H9 (cell line): ENCODE data around the gene AKR1B15. TPM values are rescaled to one million over a fixed set of nuclear protein-coding genes. Genes with fewer than 3 reads are reported as not detected.

ENCODE experiments used
- DNase-seq: peaks from one replicate; pipeline ENCODE4 v3.0.0-alpha.2; 2017
- H2AFZ ChIP-seq: one replicate; pipeline ENCODE4 v1.6.1; 2013; ENCODE audit warnings: mild to moderate bottlenecking, low read length, control low read depth, moderate library complexity
- H2AK5ac ChIP-seq: 2 replicates; pipeline ENCODE4 v1.6.1; 2013; ENCODE audit warnings: low read length, control low read depth, mixed read lengths; ENCODE audit not compliant: insufficient read length
- H2BK120ac ChIP-seq: one replicate; pipeline ENCODE4 v1.6.1; 2013; ENCODE audit warnings: low read depth, mild to moderate bottlenecking, low read length, control low read depth, inconsistent platforms; ENCODE audit not compliant: poor library complexity, severe bottlenecking
- H2BK12ac ChIP-seq: 2 replicates; pipeline ENCODE4 v1.6.1; 2013; ENCODE audit warnings: low read length, control low read depth, mixed read lengths, low read depth; ENCODE audit not compliant: insufficient read length
- H2BK15ac ChIP-seq: 2 replicates; pipeline ENCODE4 v1.6.1; 2013; ENCODE audit warnings: low read depth, low read length, control low read depth
- H2BK20ac ChIP-seq: one replicate; pipeline ENCODE4 v1.6.1; 2013; ENCODE audit warnings: low read depth, mild to moderate bottlenecking, low read length, control low read depth, inconsistent platforms; ENCODE audit not compliant: poor library complexity, severe bottlenecking
- H2BK5ac ChIP-seq: 2 replicates; pipeline ENCODE4 v1.6.1; 2013; ENCODE audit warnings: low read length, control low read depth, mixed read lengths; ENCODE audit not compliant: insufficient read length
- H3K14ac ChIP-seq: 2 replicates; pipeline ENCODE4 v1.6.1; 2013; ENCODE audit warnings: low read length, control low read depth; ENCODE audit not compliant: insufficient read depth
- H3K18ac ChIP-seq: 2 replicates; pipeline ENCODE4 v1.6.1; 2013; ENCODE audit warnings: low read depth, mild to moderate bottlenecking, mixed read lengths, low read length, control low read depth; ENCODE audit not compliant: insufficient read length
- H3K23ac ChIP-seq: 2 replicates; pipeline ENCODE4 v1.6.1; 2013; ENCODE audit warnings: low read length, control low read depth, mixed read lengths, low read depth; ENCODE audit not compliant: insufficient read length
- H3K23me2 ChIP-seq: 2 replicates; pipeline ENCODE4 v1.6.1; 2013; ENCODE audit warnings: low read depth, mild to moderate bottlenecking, mixed read lengths, low read length, control low read depth; ENCODE audit not compliant: insufficient read length, poor library complexity, severe bottlenecking
- H3K27ac ChIP-seq: 2 replicates; pipeline ENCODE4 v1.5.1; 2013; ENCODE audit warnings: low read length, control low read depth, mixed read lengths, low read depth; ENCODE audit not compliant: insufficient read length
- H3K27me3 ChIP-seq: 2 replicates; pipeline ENCODE4 v1.6.1; 2013; ENCODE audit warnings: low read length, control low read depth, inconsistent platforms; ENCODE audit not compliant: insufficient read depth
- H3K4ac ChIP-seq: 2 replicates; pipeline ENCODE4 v1.6.1; 2013; ENCODE audit warnings: low read depth, mild to moderate bottlenecking, control low read depth, inconsistent platforms, low read length, moderate library complexity
- H3K4me1 ChIP-seq: 2 replicates; pipeline ENCODE4 v1.6.1; 2013; ENCODE audit warnings: low read length, control low read depth, inconsistent platforms; ENCODE audit not compliant: insufficient read depth
- H3K4me2 ChIP-seq: 2 replicates; pipeline ENCODE4 v1.6.1; 2013; ENCODE audit warnings: low read length, control low read depth, mixed read lengths; ENCODE audit not compliant: insufficient read length, insufficient read depth
- H3K56ac ChIP-seq: 2 replicates; pipeline ENCODE4 v1.6.1; 2013; ENCODE audit warnings: low read depth, mild to moderate bottlenecking, mixed read lengths, low read length, control low read depth; ENCODE audit not compliant: insufficient read length
- H3K79me1 ChIP-seq: 2 replicates; pipeline ENCODE4 v1.6.1; 2013; ENCODE audit warnings: low read depth, mild to moderate bottlenecking, moderate library complexity, low read length, control low read depth, inconsistent platforms; ENCODE audit not compliant: insufficient read depth, poor library complexity, severe bottlenecking
- H3K79me2 ChIP-seq: 2 replicates; pipeline ENCODE4 v1.6.1; 2013; ENCODE audit warnings: low read length, control low read depth, inconsistent platforms; ENCODE audit not compliant: insufficient read depth
- H3K9ac ChIP-seq: 2 replicates; pipeline ENCODE4 v1.6.1; 2013; ENCODE audit warnings: low read length, control low read depth, mixed read lengths; ENCODE audit not compliant: insufficient read length; ENCODE audit errors: extremely low read depth
- H3K9me3 ChIP-seq: one replicate; pipeline ENCODE4 v1.6.1; 2013; ENCODE audit warnings: low read depth, low read length, inconsistent platforms; ENCODE audit not compliant: control insufficient read depth
- H3T11ph ChIP-seq: one replicate; pipeline ENCODE4 v1.6.1; 2013; ENCODE audit warnings: mild to moderate bottlenecking, low read length, control low read depth, inconsistent platforms
- H4K20me1 ChIP-seq: one replicate; pipeline ENCODE4 v1.6.1; 2013; ENCODE audit not compliant: control insufficient read depth, insufficient read length, insufficient read depth
- H4K5ac ChIP-seq: 2 replicates; pipeline ENCODE4 v1.6.1; 2013; ENCODE audit warnings: low read depth, mild to moderate bottlenecking, mixed read lengths, low read length, control low read depth; ENCODE audit not compliant: insufficient read length
- H4K8ac ChIP-seq: replicated peaks from 2 replicates; pipeline ENCODE4 v1.6.1; 2013; ENCODE audit warnings: low read length, control low read depth, mixed read lengths, low read depth; ENCODE audit not compliant: insufficient read length
- H4K91ac ChIP-seq: 2 replicates; pipeline ENCODE4 v1.6.1; 2013; ENCODE audit warnings: low read depth, mild to moderate bottlenecking, moderate library complexity, mixed read lengths, low read length, control low read depth; ENCODE audit not compliant: insufficient read length
- H3K27ac Mint-ChIP-seq, 3 experiments: 2 replicates in 2 of 3; 3 replicates in 1 of 3; pipeline ENCODE4 v1.8.0; 2020 to 2021; ENCODE audit warnings: mixed read lengths in 3 of 3, mild to moderate bottlenecking in 1 of 3, moderate library complexity in 1 of 3
- H3K27me3 Mint-ChIP-seq: 2 replicates; pipeline ENCODE4 v1.8.0; 2021; ENCODE audit warnings: low read depth, mild to moderate bottlenecking, moderate library complexity, mixed read lengths
- H3K36me3 Mint-ChIP-seq, 3 experiments: 2 replicates in 2 of 3; 3 replicates in 1 of 3; pipeline ENCODE4 v1.8.0; 2020 to 2021; ENCODE audit warnings: low read depth in 3 of 3, mixed read lengths in 3 of 3; ENCODE audit not compliant: insufficient read depth in 1 of 3
- H3K4me1 Mint-ChIP-seq, 2 experiments: 2 replicates each; pipeline ENCODE4 v1.8.0; 2020; ENCODE audit warnings: mixed read lengths in 2 of 2
- H3K4me3 Mint-ChIP-seq, 2 experiments: 2 replicates in 1 of 2; 3 replicates in 1 of 2; pipeline ENCODE4 v1.8.0; 2020 to 2021; ENCODE audit warnings: mild to moderate bottlenecking in 2 of 2, mixed read lengths in 2 of 2, moderate library complexity in 1 of 2
- H3K9me3 Mint-ChIP-seq, 2 experiments: 2 replicates in 1 of 2; 3 replicates in 1 of 2; pipeline ENCODE4 v1.8.0; 2020; ENCODE audit warnings: mild to moderate bottlenecking in 2 of 2, mixed read lengths in 2 of 2, moderate library complexity in 1 of 2
- WGBS: extraction: QIAGEN DNeasy Blood & Tissue Kit; methylation state at CpG from one replicate; pipeline ENCODE4 v1.1.7; 2013; ENCODE audit warnings: missing lambda C conversion rate, low lambda C conversion rate, mixed read lengths; ENCODE audit not compliant: insufficient read length; ENCODE audit errors: extremely low coverage; 5-methylcytosine and 5-hydroxymethylcytosine counted together
- total RNA-seq: library from RNA; stranded (reverse); gene quantifications from 2 replicates; pipeline ENCODE4 v1.2.1, GENCODE V29; 2021
- TF ChIP-seq, protein P1 (sequence below): fragments of 200-600 bp; sonication (generic); conservative IDR thresholded peaks from 3 replicates; pipeline ENCODE4 v1.8.0; 2021; ENCODE audit warnings: antibody characterized with exemption, mild to moderate bottlenecking

Gene AKR1B15
- total RNA-seq, 1 experiment from 2014 or later: not detected

- H3K36me3 Mint-ChIP-seq: no peaks in the 10 kb centered on the region
- 0 out of 4 replicates have a peak, but pooled peaks cover 0 to 2% of the 10 kb centered on the region in 2 experiments for H3K4me1 Mint-ChIP-seq
- H4K8ac ChIP-seq: no peak overlapping the region
- H3K79me2 ChIP-seq: no peaks in the 10 kb centered on the region
- H3K23me2 ChIP-seq: no peaks in the 10 kb centered on the region
- no CpG with 5 or more reads among the region's 2 CpGs for WGBS
- no peaks in the 10 kb centered on the region for H3K9me3 ChIP-seq
- H3K23ac ChIP-seq: no peak overlapping the region
- H2BK20ac ChIP-seq: no peak overlapping the region
- H3K4ac ChIP-seq: no peak overlapping the region
- no peak overlapping the region for H3K27ac Mint-ChIP-seq
- H3T11ph ChIP-seq: no peak overlapping the region
- H2BK12ac ChIP-seq: no peak overlapping the region
- H4K91ac ChIP-seq: no peak overlapping the region
- no peaks in the 10 kb centered on the region for H4K20me1 ChIP-seq
- no peak overlapping the region for H3K18ac ChIP-seq
- H3K27ac ChIP-seq: no peak overlapping the region
- no peak overlapping the region for H3K14ac ChIP-seq
- H2BK15ac ChIP-seq: no peak overlapping the region
- H2BK5ac ChIP-seq: no peak overlapping the region
- H2BK120ac ChIP-seq: no peak overlapping the region
- H3K4me3 Mint-ChIP-seq: no peak overlapping the region
- H4K5ac ChIP-seq: no peak overlapping the region
- H3K79me1 ChIP-seq: no peaks in the 10 kb centered on the region
- H3K27me3 Mint-ChIP-seq: peaks cover 19% of the 10 kb centered on the region
- no peak overlapping the region for H3K9ac ChIP-seq
- no peak overlapping the region for H2AK5ac ChIP-seq
- TF ChIP-seq, protein P1, sequence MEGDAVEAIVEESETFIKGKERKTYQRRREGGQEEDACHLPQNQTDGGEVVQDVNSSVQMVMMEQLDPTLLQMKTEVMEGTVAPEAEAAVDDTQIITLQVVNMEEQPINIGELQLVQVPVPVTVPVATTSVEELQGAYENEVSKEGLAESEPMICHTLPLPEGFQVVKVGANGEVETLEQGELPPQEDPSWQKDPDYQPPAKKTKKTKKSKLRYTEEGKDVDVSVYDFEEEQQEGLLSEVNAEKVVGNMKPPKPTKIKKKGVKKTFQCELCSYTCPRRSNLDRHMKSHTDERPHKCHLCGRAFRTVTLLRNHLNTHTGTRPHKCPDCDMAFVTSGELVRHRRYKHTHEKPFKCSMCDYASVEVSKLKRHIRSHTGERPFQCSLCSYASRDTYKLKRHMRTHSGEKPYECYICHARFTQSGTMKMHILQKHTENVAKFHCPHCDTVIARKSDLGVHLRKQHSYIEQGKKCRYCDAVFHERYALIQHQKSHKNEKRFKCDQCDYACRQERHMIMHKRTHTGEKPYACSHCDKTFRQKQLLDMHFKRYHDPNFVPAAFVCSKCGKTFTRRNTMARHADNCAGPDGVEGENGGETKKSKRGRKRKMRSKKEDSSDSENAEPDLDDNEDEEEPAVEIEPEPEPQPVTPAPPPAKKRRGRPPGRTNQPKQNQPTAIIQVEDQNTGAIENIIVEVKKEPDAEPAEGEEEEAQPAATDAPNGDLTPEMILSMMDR: no peak
- no peak overlapping the region for H3K56ac ChIP-seq
- H2AFZ ChIP-seq: no peak overlapping the region
- no peaks in the 10 kb centered on the region for H3K27me3 ChIP-seq
- no peak for DNase-seq
- H3K4me2 ChIP-seq: no peak overlapping the region
- no peaks in the 10 kb centered on the region for H3K9me3 Mint-ChIP-seq
- H3K4me1 ChIP-seq: no peaks in the 10 kb centered on the region
Observed at GRCh38 chr7:134619627-134620331, 70.9 kb downstream of the AKR1B15 start.
